Activated CD8-positive, alpha-beta memory T cell treated with anti-CD3 and anti-CD28 coated beads, Interleukin-2, amount 10 ng/mL, durations not matched to agents 7 days and 5 days (primary cell): ENCODE measurements around the gene DNM1. TPM values are rescaled to one million over a fixed set of nuclear protein-coding genes. Genes with fewer than 3 reads are reported as not detected.
"Not testable (repeated sequence)": the region's sequence is repeated elsewhere in the genome, so short reads cannot be mapped to it uniquely, and the experiment has no call there.

ENCODE experiments used
- ATAC-seq: fragments of 150-1000 bp; cut with Tn5 transposase; one replicate; pipeline ENCODE4 v1.10.0; 2021; ENCODE audit warnings: moderate library complexity
- CTCF ChIA-PET: fragments of 350-600 bp; sonication (Branson Sonifier 250); formaldehyde crosslinking; loops from one replicate; lab custom pipeline; 2021; ENCODE audit warnings: antibody characterized with exemption; lab: Charles Lee
- DNase-seq: peaks from one replicate; pipeline ENCODE4 v3.0.0-alpha.2; 2020
- H3K27ac Mint-ChIP-seq: one replicate; pipeline ENCODE4 v1.8.0; 2021; ENCODE audit warnings: mild to moderate bottlenecking, mixed read lengths
- H3K27me3 Mint-ChIP-seq: one replicate; pipeline ENCODE4 v1.8.0; 2021; ENCODE audit warnings: mixed read lengths
- H3K36me3 Mint-ChIP-seq: one replicate; pipeline ENCODE4 v1.8.0; 2021; ENCODE audit warnings: mild to moderate bottlenecking, mixed read lengths
- H3K4me1 Mint-ChIP-seq: one replicate; pipeline ENCODE4 v1.8.0; 2021; ENCODE audit warnings: mixed read lengths
- H3K4me3 Mint-ChIP-seq: one replicate; pipeline ENCODE4 v1.8.0; 2021; ENCODE audit warnings: mild to moderate bottlenecking, moderate library complexity, mixed read lengths
- H3K9me3 Mint-ChIP-seq: one replicate; pipeline ENCODE4 v1.8.0; 2022; ENCODE audit warnings: low read depth, mixed read lengths
- total RNA-seq, 2 experiments: library from RNA; stranded (reverse); gene quantifications; one replicate each; pipeline ENCODE4 v1.2.3, GENCODE V29; 2021

The DNM1 gene
- total RNA-seq, 2 experiments from 2014 or later: 0.40 to 0.79 TPM

DNA sequence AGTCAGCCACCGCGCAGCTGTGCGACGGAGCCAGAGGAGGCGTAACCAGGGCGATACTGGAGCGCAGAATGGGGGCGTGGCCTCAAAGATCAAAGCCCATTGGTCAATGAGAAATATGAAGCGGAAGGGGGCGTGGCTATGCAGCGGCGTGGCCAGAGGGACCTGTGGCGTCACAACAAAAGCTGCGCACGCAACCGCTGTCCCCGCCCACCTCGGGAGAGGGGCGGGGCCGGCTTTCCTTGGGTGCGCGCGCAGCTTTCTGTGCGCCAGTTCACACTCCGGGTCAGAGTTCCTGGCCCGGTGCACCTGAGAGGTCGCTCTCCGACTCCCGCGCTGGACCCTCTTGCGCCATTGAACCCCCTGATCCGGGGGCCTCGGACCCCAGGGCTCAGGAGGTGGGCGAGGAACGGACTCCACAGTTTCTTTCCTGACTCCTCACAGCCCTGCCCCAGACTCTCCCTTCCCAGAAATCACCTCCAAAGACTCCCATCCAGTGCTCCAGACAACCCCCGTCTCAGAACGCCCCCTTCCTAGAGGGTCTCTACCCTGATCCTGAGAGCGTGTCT is 72.9 kb downstream of the DNM1 start, which contains the start of gene SWI5:
TSS of gene SWI5 (plus strand) at position 269 of the 566 bp plus-strand sequence.
- Mint-ChIP-seq H3K27me3 (no peaks in the 10 kb centered on the region), H3K36me3 (peaks cover 9% of the 10 kb centered on the region), H3K9me3 (no peaks in the 10 kb centered on the region), H3K4me1 (peaks cover 50% of the 10 kb centered on the region), H3K4me3 (peak within 1 kb of the TSS; percentile 94), H3K27ac (peak within 1 kb of the TSS; percentile 92)
- CTCF ChIA-PET: interaction anchor here (0.6 to 1.0 kb wide), 6 partner anchors 19 to 261 kb away, joined by 3 to 7 read pairs (median 3); no protein-coding TSS in a partner anchor
- peak; percentile 97 for ATAC-seq
- DNase-seq: peak; percentile 100

- H3K27ac Mint-ChIP-seq: peak overlapping the region; percentile 92
- CTCF ChIA-PET: interaction anchor here (0.7 to 1.0 kb wide), 4 partner anchors 19 to 85 kb away, joined by 3 to 7 read pairs (median 3); no protein-coding TSS in a partner anchor
- H3K9me3 Mint-ChIP-seq: no peaks in the 10 kb centered on the region
- H3K27me3 Mint-ChIP-seq: no peaks in the 10 kb centered on the region
- peaks cover 50% of the 10 kb centered on the region for H3K4me1 Mint-ChIP-seq
- no peak for ATAC-seq
- DNase-seq: no peak
- H3K4me3 Mint-ChIP-seq: peak overlapping the region; percentile 94
- peaks cover 5% of the 10 kb centered on the region for H3K36me3 Mint-ChIP-seq
These were observed 73.5 kb downstream of the DNM1 start for GRCh38 chr9:128276574-128277270.

- H3K4me1 Mint-ChIP-seq: peaks cover 31% of the 10 kb centered on the region
- not testable (repeated sequence) for DNase-seq, H3K9me3 Mint-ChIP-seq, ATAC-seq, H3K27ac Mint-ChIP-seq, H3K36me3 Mint-ChIP-seq, H3K4me3 Mint-ChIP-seq, H3K27me3 Mint-ChIP-seq
- CTCF ChIA-PET: interaction anchor here (1.6 kb wide), 1 partner anchor 83 kb away, joined by 4 read pairs; no protein-coding TSS in a partner anchor
These were observed 76.2 kb downstream of the DNM1 start for GRCh38 chr9:128279088-128280073.

GRCh38 chr9:128280084-128280622 is 77.0 kb downstream of the DNM1 start:
- ATAC-seq (no peak), DNase-seq (no peak)
- peak overlapping the region; percentile 65 for H3K27ac Mint-ChIP-seq
- peaks cover 23% of the 10 kb centered on the region for H3K4me1 Mint-ChIP-seq
- no peaks in the 10 kb centered on the region for H3K9me3 Mint-ChIP-seq
- no peaks in the 10 kb centered on the region for H3K27me3 Mint-ChIP-seq
- no peaks in the 10 kb centered on the region for H3K36me3 Mint-ChIP-seq
- CTCF ChIA-PET: no interaction called here
- H3K4me3 Mint-ChIP-seq: no peak overlapping the region

DNA sequence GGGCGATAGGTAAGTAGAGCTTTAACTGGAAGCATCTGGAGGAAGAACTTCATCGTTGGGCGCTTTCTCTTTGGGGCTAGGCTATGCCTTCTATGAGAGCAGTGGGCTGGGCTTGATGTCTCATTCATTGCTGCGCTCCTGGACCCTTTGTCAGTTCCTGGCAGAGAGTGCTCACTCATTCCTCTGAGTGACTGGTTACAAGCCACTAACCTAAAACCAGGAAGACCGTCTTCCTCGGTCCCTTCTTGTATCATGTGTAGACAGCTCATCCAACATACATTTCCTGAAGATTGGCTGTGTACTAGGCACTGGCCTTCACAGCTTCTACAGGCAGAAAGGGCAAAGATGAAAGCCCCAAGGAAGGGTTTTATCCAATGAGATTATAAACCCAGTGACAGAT is 79.3 kb downstream of the DNM1 start:
- Mint-ChIP-seq H3K4me3 (no peak overlapping the region), H3K9me3 (no peaks in the 10 kb centered on the region), H3K4me1 (peaks cover 11% of the 10 kb centered on the region), H3K36me3 (no peaks in the 10 kb centered on the region), H3K27me3 (no peaks in the 10 kb centered on the region), H3K27ac (no peak overlapping the region)
- CTCF ChIA-PET: interaction anchor here (1.7 kb wide), 1 partner anchor 13 kb away, joined by 6 read pairs; no protein-coding TSS in a partner anchor
- DNase-seq (no peak), ATAC-seq (no peak)

- no peak for DNase-seq
- Mint-ChIP-seq H3K27me3 (no peaks in the 10 kb centered on the region), H3K36me3 (no peaks in the 10 kb centered on the region), H3K4me3 (no peak overlapping the region), H3K9me3 (no peaks in the 10 kb centered on the region), H3K4me1 (peaks cover 2% of the 10 kb centered on the region), H3K27ac (peak overlapping the region; percentile 31)
- CTCF ChIA-PET: no interaction called here
- no peak for ATAC-seq
These were observed 82.0 kb downstream of the DNM1 start for GRCh38 chr9:128285033-128285784.

DNA sequence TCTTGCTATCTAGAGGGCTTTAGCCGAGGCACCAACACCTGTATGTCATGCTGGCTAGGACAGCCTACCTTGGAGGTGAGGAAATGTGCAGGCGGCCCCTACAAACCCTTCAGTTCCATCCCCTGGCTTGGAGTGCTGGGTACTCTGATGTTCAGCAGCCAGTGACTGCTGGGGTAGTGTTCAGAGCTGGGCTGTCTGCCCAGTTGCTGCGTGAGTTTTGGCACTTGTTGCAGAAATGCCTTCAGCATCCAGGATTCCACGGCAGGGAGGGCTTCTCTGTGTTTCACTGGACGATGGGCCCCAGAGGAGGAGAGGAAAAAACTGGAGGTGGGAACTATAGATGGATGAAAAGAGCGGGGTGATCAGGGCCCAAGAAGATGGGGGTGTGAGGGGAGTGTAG is 83.3 kb downstream of the DNM1 start:
- Mint-ChIP-seq H3K4me1 (no peaks in the 10 kb centered on the region), H3K4me3 (no peak overlapping the region), H3K9me3 (no peaks in the 10 kb centered on the region), H3K36me3 (no peaks in the 10 kb centered on the region), H3K27me3 (no peaks in the 10 kb centered on the region), H3K27ac (no peak overlapping the region)
- no peak for DNase-seq
- CTCF ChIA-PET: interaction anchor here (1.4 to 1.6 kb wide), 2 partner anchors 8 to 9 kb away, joined by 3 to 4 read pairs; no protein-coding TSS in a partner anchor
- ATAC-seq: no peak

- peaks cover 3% of the 10 kb centered on the region for H3K4me1 Mint-ChIP-seq
- no peak overlapping the region for H3K27ac Mint-ChIP-seq
- CTCF ChIA-PET: interaction anchor here (0.7 to 2.5 kb wide), 4 partner anchors 8 to 144 kb away, joined by 3 to 10 read pairs (median 4); no protein-coding TSS in a partner anchor
- ATAC-seq (no peak), DNase-seq (no peak)
- H3K9me3 Mint-ChIP-seq: no peaks in the 10 kb centered on the region
- no peak overlapping the region for H3K4me3 Mint-ChIP-seq
- H3K27me3 Mint-ChIP-seq: no peaks in the 10 kb centered on the region
- no peaks in the 10 kb centered on the region for H3K36me3 Mint-ChIP-seq
These were observed 85.3 kb downstream of the DNM1 start for GRCh38 chr9:128288273-128289004.

DNA sequence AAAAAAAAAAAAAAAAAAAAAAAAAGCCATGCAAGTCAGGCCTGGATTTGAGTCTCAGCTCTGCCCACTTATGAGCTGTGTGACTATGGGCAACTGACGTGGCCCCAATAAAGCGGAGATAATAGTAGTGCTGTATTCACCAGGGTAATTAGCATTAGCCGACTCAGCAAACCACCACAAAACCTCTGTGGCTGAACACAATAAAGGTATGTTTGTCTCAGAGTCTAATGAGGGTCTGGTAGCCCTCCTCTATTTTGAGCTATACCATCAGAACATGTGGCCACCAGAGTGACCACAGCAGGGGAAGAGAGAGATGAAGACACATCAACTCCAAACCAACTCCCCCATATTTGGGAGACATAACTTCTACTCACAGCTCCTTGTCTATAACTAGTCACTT is 88.8 kb downstream of the DNM1 start:
- peak overlapping the region; percentile 11 for H3K27ac Mint-ChIP-seq
- no peaks in the 10 kb centered on the region for H3K27me3 Mint-ChIP-seq
- ATAC-seq (no peak), DNase-seq (no peak)
- peaks cover 10% of the 10 kb centered on the region for H3K4me1 Mint-ChIP-seq
- H3K36me3 Mint-ChIP-seq: no peaks in the 10 kb centered on the region
- H3K4me3 Mint-ChIP-seq: no peak overlapping the region
- H3K9me3 Mint-ChIP-seq: no peaks in the 10 kb centered on the region
- CTCF ChIA-PET: interaction anchor here (0.6 to 2.6 kb wide), 6 partner anchors 49 to 274 kb away, joined by 3 to 13 read pairs (median 4); partner anchors contain the start of gene URM1

- CTCF ChIA-PET: interaction anchor here (1.1 to 2.6 kb wide), 5 partner anchors 15 to 78 kb away, joined by 3 to 13 read pairs (median 4); partner anchors contain the start of gene URM1
- ATAC-seq (no peak), DNase-seq (no peak)
- no peaks in the 10 kb centered on the region for H3K36me3 Mint-ChIP-seq
- H3K27me3 Mint-ChIP-seq: no peaks in the 10 kb centered on the region
- H3K27ac Mint-ChIP-seq: no peak overlapping the region
- H3K4me3 Mint-ChIP-seq: no peak overlapping the region
- no peaks in the 10 kb centered on the region for H3K9me3 Mint-ChIP-seq
- H3K4me1 Mint-ChIP-seq: peaks cover 10% of the 10 kb centered on the region
These were observed 89.9 kb downstream of the DNM1 start for GRCh38 chr9:128293091-128293490.

DNA sequence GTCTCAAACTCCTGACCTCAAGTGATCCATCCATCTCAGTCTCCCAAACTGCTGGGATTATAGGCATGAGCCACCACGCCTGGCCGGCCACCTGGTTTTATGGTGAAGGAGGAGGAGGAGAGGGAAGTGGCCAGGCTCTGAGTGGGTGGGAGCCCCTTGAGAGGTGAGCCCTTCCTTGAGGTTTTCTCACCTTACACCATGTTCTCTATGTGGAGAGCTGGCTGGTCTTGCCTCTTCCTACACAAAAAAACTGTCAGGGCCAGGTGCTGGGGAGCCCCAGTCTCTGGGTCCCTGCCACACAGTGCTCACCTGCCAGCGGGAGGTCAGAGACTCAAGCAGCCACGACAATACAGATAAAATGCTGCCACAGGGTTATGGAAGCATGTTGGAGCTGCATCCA is 91.0 kb downstream of the DNM1 start:
- no peak for ATAC-seq
- CTCF ChIA-PET: interaction anchor here (0.8 to 1.6 kb wide), 3 partner anchors 12 to 55 kb away, joined by 3 to 6 read pairs (median 3); no protein-coding TSS in a partner anchor
- no peaks in the 10 kb centered on the region for H3K36me3 Mint-ChIP-seq
- DNase-seq: no peak
- no peak overlapping the region for H3K4me3 Mint-ChIP-seq
- no peak overlapping the region for H3K27ac Mint-ChIP-seq
- H3K27me3 Mint-ChIP-seq: no peaks in the 10 kb centered on the region
- H3K4me1 Mint-ChIP-seq: peaks cover 10% of the 10 kb centered on the region
- no peaks in the 10 kb centered on the region for H3K9me3 Mint-ChIP-seq
